Muscle layer of duodenum (tissue), 2 donors: ENCODE results near the gene OSBPL2.

Source experiments
- H3K27ac ChIP-seq: one replicate; pipeline ENCODE4 v1.7.0; 2013; ENCODE audit warnings: mild to moderate bottlenecking, low read length
- H3K27me3 ChIP-seq: one replicate; pipeline ENCODE4 v1.7.0; 2013; ENCODE audit warnings: low read depth, mild to moderate bottlenecking, control low read depth, low read length
- H3K36me3 ChIP-seq, 2 donors: one replicate each; pipeline ENCODE4 v1.7.0; 2013; ENCODE audit warnings: low read length in 2 of 2, control low read depth in 1 of 2, mild to moderate bottlenecking in 1 of 2; ENCODE audit not compliant: insufficient read depth in 2 of 2, control insufficient read depth in 1 of 2
- H3K4me1 ChIP-seq, 2 donors: one replicate each; pipeline ENCODE4 v1.7.0; 2013; ENCODE audit warnings: low read length in 2 of 2, mild to moderate bottlenecking in 2 of 2, control low read depth in 1 of 2, moderate library complexity in 1 of 2; ENCODE audit not compliant: insufficient read depth in 2 of 2, control insufficient read depth in 1 of 2
- H3K4me3 ChIP-seq, 2 donors: one replicate each; pipeline ENCODE4 v1.7.0; 2013; ENCODE audit warnings: low read length in 2 of 2, low read depth in 1 of 2, mild to moderate bottlenecking in 1 of 2
- H3K9me3 ChIP-seq, 2 donors: one replicate each; pipeline ENCODE4 v1.7.0; 2013; ENCODE audit warnings: low read length in 2 of 2, control low read depth in 1 of 2, mild to moderate bottlenecking in 1 of 2; ENCODE audit not compliant: control insufficient read depth in 1 of 2
- donor health status: healthy.

OSBPL2 gene

DNA sequence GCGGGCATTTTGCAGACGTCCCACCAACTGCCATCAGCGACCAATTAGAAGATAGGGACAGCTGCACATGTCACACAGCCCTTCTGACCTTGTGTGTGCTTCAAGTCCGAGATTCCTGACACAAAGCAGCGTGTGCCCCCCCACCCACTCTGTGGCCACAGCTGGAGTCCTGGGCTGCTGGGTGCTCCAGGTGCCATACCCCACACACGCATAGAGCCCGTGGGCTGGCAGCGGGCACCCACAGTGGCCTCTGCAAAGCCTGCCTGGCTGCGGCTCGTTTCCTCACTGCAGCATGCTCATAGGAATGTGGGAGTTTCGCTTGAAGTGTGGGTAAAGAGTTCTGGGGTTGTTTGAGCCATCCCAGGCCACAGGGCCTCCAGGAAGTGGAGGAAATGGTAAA, 62.0 kb downstream of the OSBPL2 start:
- Histone ChIP-seq H3K9me3 (no peaks in the 10 kb centered on the region), H3K4me3 (no peak overlapping the region), H3K36me3 (peaks cover 8 to 41% of the 10 kb centered on the region in 2 donors), H3K27ac (no peak overlapping the region), H3K4me1 (peaks cover 11 to 20% of the 10 kb centered on the region in 2 donors), H3K27me3 (no peaks in the 10 kb centered on the region)

DNA sequence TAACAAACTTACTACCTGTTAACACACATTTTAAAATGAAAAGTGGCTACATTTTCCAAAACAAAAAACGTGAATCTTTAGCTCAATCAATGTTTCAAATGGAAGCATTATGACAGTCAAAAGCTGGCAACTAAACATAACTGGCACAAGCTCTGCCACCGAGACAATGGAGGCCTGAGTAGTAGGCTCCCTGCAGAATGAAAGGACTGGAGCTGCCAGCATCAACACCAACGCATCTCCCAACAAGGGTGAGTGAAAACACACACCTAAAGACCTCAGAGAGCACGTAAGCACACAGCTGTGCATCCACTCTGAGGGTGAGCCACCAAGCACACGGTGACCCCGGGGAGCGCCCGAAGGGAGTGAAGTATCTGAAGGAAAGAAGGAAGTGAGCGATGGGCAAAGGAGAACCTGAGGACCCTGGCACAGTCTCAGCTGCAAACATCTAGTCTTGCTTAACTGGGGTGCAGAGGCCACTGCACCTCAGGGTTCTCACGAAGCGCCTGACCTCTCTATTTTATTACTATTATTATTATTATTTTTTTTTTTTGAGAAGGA, 62.9 kb downstream of the OSBPL2 start:
- Histone ChIP-seq H3K4me3 (no peak overlapping the region), H3K27me3 (no peaks in the 10 kb centered on the region), H3K4me1 (peaks cover 11 to 27% of the 10 kb centered on the region in 2 donors), H3K9me3 (no peaks in the 10 kb centered on the region), H3K36me3 (peaks cover 2 to 38% of the 10 kb centered on the region in 2 donors), H3K27ac (no peak overlapping the region)

DNA sequence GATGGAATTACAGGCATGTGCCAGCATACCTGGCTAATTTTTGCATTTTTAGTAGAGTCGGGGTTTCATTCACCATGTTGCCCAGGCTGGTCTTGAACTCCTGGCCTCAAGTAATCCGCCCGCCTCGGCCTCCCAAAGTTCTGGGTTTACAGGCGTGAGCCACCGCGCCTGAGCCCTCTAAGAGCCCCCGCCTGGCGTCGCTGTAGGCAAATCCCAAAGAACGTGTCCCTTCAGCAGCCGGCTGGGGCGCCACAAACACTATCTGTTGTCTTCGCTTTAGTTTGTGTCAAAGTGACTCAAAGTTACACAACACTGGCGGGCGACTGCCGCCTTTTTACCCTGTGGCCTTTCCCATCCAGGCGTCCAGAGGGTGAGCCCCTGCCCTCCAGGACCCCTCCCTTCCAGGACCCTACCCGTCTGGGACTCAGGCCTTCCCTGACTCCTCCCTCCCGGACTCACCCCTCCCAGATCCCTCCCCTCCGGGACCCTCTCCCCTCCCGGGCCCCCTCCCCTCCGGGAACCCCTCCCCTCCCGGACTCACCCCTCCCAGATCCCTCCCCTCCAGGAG, 63.5 kb downstream of the OSBPL2 start:
- Histone ChIP-seq H3K4me3 (peak overlapping the region; percentile 64 to 86), H3K27ac (peak overlapping the region; percentile 92), H3K36me3 (peaks cover 7 to 38% of the 10 kb centered on the region in 2 donors), H3K4me1 (peaks cover 11 to 29% of the 10 kb centered on the region in 2 donors), H3K27me3 (no peaks in the 10 kb centered on the region), H3K9me3 (no peaks in the 10 kb centered on the region)

DNA sequence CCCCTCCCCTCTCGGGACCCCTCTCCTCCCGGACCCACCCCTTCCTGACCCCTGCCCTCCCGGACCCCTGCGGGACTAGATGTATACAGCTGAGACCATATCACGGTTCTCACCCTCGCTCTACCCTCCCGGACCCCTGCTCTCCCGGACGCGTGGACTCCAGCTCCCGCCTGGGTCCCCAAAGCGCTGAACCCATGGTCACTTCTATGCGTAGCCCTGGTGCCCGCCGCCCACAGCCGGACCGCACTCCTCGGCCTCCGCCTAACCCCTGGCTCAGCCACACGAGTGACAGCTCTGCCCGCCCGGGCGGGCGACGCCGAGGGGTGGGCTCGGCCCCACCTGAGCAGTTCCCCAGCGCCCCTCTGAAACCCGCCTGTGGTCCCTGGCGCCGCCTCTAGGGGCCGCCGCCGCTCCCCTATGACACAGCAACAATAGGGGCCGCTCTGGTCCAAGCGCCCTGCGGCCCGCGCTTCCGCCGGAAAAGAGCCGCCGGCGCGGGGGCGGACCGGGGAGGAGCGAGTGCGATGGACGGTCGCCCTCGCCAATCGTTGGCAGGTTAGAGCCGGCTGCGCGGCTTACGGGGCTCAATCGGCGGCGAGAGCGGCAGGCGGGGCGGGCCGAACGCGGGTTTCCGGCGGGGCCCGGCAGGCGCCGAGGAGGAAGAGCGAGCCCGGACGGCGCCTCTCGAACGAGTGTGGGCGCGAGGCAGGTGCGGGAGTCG, 64.2 kb downstream of the OSBPL2 start, which contains the start of gene ADRM1:
Gene ADRM1 (plus strand): TSS at position 657 of the 721 bp plus-strand sequence. CDS start 572 bp downstream, outside the sequence.
- Histone ChIP-seq H3K27me3 (no peaks in the 10 kb centered on the region), H3K4me1 (peaks cover 11 to 30% of the 10 kb centered on the region in 2 donors), H3K4me3 (peak within 1 kb of the TSS; percentile 83 to 86), H3K36me3 (peaks cover 9 to 42% of the 10 kb centered on the region in 2 donors), H3K27ac (peak within 1 kb of the TSS; percentile 92), H3K9me3 (no peaks in the 10 kb centered on the region)

DNA sequence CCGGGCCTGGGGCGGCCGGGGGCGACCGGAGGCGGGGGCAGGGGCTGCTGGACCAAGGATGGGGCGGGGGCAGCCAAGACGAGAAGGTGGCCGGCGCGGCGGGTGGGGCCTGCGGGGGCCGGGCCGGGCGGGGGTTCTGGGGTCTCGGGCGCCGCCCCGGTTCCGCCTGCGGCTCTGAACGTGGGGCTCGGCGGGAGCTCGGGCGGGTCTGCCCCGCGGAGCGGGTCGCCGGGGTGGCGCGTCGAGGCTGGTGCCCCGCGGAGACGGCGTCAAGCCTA, 64.7 kb downstream of the OSBPL2 start:
- Histone ChIP-seq H3K27ac (no peak overlapping the region), H3K4me3 (peak overlapping the region; percentile 83 to 86), H3K4me1 (peaks cover 11 to 30% of the 10 kb centered on the region in 2 donors), H3K27me3 (no peaks in the 10 kb centered on the region), H3K9me3 (no peaks in the 10 kb centered on the region), H3K36me3 (peaks cover 9 to 47% of the 10 kb centered on the region in 2 donors)

DNA sequence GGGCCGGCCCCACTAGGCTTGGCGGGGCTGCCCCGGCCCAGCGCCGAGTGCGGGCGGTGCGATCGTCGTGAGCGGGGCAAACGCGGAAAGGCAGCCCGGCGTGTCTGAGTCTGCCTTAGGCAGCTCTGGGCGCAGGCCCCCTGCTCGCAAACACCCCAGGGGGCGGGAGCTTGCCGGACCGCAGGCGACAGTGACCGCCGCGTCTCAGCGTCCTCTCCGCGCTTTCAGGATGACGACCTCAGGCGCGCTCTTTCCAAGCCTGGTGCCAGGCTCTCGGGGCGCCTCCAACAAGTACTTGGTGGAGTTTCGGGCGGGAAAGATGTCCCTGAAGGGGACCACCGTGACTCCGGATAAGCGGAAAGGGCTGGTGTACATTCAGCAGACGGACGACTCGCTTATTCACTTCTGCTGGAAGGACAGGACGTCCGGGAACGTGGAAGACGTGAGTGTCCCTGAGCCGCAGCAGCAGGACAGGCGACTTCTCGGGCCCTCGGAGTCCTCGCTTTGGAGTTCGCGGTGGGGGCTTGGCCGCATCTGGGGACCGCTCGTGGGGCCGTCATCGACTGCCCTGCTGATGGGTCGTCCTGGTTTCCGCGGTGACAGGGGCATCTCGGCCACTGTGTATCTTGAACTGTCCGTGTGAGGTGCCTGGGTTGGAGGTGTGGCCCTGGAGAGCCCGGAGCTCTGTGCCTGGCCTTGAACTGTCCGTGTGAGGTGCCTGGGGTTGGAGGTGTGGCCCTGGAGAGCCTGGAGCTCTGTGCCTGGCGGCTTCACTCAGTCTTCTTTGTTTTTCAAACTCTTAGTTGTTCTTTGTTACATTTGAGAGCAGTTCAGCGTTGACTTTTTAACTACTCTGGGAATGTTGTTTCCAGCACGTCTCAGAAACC, 65.3 kb downstream of the OSBPL2 start:
- Histone ChIP-seq H3K4me1 (peaks cover 11 to 30% of the 10 kb centered on the region in 2 donors), H3K36me3 (peaks cover 13 to 48% of the 10 kb centered on the region in 2 donors), H3K4me3 (peak overlapping the region; percentile 83 to 86), H3K27ac (peak overlapping the region; percentile 51), H3K27me3 (no peaks in the 10 kb centered on the region), H3K9me3 (no peaks in the 10 kb centered on the region)

DNA sequence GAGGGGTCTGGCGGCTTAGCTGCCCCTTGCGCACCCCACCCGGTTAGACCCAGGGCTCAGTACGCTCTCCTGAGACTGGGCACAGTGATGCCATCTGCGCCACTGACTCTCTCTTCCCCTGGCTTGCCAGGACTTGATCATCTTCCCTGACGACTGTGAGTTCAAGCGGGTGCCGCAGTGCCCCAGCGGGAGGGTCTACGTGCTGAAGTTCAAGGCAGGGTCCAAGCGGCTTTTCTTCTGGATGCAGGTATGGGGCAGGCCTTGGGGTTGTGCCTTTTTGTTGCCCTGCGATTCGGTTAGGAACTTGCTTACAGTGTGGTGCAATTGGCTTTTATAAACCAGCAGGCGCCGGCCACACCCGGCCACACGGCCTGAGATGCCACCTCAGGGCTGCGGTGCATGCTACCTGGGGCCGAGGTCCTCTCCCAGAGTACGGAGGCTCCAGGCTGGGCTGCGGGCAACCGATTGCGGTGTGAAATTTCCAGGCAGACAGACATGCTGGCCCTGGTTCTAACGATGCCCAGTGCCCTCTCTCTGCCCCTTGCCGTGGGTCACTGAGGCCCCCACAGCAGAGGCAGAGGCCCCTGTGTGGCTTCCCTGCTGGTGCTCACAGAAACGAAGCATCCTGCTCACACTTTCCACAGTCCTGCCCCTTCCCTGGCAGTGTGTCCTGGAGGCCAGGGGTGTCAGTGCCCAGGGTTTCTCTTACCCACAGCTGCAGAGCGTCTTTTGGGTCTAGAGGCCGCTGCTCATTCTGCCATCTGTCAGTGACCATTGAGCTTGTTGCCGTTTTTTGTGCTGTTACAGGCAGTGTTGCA, 66.2 kb downstream of the OSBPL2 start:
- H3K36me3 ChIP-seq, result peaks cover 17 to 56% of the 10 kb centered on the region in 2 donors
- peak overlapping the region; percentile 83 to 86 for H3K4me3 ChIP-seq
- H3K27ac ChIP-seq, result no peak overlapping the region
- no peaks in the 10 kb centered on the region for H3K27me3 ChIP-seq
- H3K9me3 ChIP-seq, result no peaks in the 10 kb centered on the region
- peaks cover 11 to 30% of the 10 kb centered on the region in 2 donors for H3K4me1 ChIP-seq

DNA sequence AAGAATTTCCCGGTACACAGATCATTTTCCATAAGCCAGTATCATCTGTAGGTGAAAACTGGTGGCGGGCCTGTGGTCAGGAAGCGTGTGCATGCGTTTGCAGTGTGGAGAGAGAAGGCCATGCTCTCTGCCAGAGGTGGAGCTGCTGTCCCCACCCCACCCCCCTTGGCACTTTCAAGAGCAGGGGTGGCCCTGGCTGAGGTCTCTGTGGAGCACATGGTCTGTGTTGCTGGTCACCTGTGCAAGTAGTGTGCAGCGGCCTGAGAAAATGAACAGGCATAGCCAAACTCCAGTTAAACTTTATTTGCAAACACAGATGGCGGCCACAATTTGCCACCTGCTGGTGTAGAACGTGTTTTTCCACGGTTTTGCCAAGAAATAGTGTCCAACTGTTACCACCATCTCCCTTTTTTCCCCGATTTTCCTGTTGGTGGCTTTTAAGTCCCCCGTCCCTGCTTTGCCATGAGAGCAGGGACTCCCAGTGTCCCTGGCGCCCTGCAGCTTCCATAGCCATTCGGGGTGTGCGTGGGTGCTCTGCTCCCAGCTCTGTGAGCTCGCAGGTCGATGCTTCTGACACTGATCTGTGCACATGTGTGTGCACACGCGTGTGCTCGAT, 66.9 kb downstream of the OSBPL2 start:
- H3K9me3 ChIP-seq, result no peaks in the 10 kb centered on the region
- H3K4me3 ChIP-seq, result peak overlapping the region in 1 of 2 donors; percentile 86
- peaks cover 11 to 30% of the 10 kb centered on the region in 2 donors for H3K4me1 ChIP-seq
- peaks cover 17 to 63% of the 10 kb centered on the region in 2 donors for H3K36me3 ChIP-seq
- H3K27ac ChIP-seq, result no peak overlapping the region
- H3K27me3 ChIP-seq, result no peaks in the 10 kb centered on the region

DNA sequence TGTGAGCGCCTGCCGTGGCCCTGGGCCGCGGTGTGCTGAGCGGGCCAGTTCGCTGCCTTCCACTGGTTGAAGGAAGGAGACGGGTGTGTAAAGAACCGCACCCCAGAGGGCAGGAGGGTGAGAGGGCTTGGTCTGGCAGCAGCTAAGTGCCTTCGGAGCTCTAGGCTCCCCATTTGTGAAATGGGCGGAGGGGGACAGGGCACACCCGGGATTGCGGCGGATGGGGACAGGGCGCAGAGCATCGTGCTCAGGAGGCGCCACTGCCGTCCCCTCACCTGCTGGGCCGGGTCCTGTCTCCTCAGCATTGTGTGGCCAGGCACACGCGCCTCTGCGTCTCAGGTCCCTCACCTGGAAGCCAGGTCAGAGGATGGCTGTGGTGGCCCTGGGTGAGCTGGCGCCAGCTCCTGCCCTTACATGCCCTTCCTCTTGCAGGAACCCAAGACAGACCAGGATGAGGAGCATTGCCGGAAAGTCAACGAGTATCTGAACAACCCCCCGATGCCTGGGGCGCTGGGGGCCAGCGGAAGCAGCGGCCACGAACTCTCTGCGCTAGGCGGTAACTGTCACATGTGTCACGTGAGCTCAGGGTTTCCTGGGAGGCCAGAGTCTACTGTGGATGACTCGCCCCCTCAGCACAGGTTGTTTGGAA, 67.6 kb downstream of the OSBPL2 start:
- Histone ChIP-seq H3K4me3 (no peak overlapping the region), H3K4me1 (peaks cover 11 to 30% of the 10 kb centered on the region in 2 donors), H3K27ac (no peak overlapping the region), H3K9me3 (no peaks in the 10 kb centered on the region), H3K36me3 (peaks cover 17 to 69% of the 10 kb centered on the region in 2 donors), H3K27me3 (no peaks in the 10 kb centered on the region)
